ENCODE measurements around the gene EML6.
"Not testable (repeated sequence)": the region's sequence is repeated elsewhere in the genome, so short reads cannot be mapped to it uniquely, and the experiment has no call there.

EML6 gene

DNA sequence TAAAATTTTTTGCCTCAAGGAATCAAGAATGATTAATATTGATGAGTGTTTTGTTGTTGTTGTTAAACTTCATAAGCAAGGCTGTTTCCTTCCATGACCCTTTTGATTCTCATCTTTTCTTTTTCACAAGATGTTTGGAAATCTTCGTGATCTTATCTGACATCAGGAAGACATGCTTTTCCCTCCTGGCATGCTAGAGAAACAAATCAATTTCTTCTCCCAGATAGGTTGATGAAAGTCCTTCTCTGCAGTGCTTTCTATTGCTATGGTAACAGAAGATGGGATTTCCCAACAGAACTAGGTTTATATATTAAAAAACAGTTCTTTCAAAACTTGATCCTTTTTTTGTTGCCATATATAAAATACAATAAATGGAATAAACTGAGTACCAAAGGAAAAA, 85.2 kb downstream of the EML6 start:
- no peak for DNase-seq

DNA sequence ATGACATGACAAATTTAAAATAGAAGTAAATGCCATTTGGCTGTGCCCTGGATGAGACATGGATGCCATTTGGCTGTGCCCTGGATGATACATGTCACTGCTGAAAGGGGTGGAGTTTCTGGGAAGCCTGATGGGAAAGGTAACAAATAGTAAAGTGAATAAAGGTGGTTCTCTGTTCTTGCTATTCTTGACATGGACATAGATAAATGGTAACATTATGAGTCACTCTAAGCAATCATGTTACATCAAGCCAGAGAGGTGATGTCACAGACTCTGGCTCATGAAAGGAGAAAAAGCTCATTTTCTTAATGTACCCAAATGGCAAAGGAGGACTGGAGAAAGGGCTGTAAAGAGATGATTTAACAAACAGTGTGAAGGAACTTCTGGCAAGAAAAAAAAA, 86.4 kb downstream of the EML6 start:
- DNase-seq, result no peak

DNA sequence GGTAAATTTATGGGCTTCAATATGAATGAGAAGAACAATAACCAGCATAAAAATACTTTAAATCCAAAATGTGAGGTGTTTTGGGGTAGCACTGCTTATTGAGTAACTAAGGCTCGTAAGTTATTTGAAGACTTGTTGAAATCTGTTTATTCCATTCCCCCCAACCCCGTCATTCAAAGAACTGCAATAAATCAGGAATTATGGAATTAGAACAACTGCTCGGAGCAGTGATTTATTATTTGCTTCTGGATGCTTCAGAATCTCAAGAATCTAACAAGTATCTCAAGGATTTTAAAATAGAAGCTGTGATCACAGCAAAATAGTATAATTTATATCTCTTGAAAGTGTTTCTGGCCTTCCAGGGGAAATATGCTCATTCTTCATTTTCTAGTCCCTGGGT, 86.8 kb downstream of the EML6 start:
- no peak for DNase-seq

DNA sequence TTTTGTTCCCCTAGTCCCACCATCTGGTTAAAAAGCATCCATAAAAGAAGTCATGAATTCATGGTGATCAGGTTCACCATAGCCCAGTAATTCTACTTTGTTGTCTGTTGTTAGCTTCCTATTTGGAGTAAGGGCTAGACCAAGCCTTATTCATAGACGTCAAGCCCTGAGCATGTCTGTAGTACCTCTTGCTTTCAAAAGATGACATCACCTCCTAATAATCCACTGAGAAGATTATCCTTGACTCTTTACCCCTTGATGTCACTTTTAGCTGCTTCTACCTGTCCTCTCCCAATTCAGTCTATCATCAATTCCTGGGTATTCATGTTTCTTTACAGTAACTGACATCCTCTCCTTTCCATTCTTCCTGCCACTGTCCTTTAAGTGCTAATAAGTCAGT, 90.1 kb downstream of the EML6 start:
- no peak for DNase-seq

DNA sequence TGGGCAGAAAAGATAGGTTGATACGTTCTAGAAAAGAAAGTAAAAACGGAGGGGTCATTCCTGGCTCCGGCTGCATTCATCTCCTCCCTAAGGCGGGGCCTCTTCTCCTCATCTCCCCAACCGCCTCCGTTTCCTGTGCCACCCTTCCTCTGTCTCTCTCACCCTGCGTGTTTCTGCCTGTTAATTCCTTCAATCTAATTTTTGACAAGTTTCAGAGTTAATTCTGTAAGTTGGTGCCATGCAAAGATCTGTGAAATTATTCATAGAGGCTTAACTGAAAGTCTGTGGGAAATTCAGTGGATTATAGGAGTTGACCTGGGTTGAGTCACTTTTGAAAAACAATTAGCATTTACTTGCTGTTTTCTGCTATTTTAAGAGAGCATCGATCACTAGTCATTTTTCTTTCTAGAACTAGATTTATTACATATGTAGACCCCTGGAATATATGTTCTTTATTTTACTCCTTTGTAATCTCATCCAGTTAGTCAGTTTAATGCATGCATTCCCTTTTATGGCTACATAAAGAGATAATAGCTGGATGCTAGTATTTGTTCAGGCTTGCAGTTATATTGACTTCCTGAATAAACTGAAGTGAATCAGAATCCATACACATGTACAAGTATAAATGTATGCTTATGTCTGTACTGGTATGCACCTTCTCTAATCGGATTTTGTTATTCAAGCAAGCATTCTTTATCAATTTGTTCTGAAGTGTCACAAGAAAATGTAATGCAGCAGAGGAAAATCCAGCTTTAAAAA, 91.1 kb downstream of the EML6 start:
- DNase-seq, result no peak

DNA sequence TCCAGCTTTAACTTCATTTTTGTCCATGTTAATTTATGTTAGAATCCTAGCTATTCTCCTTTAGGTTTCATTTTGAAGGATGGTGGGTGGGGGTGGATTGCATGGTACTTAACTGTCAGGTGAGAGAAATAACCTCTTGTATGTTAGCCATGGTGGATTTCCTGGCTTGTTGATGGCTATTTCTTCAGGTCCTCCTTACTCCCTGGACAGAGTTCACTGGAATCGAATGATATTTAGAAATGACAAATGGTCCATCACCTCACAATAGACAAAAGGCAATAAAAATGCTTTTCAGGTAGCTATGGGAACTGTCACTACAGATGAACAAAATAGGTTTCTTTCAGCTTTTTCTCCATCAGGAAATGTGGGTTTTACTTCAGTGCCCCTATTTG, 91.7 kb downstream of the EML6 start:
- DNase-seq, result peak; percentile 30

DNA sequence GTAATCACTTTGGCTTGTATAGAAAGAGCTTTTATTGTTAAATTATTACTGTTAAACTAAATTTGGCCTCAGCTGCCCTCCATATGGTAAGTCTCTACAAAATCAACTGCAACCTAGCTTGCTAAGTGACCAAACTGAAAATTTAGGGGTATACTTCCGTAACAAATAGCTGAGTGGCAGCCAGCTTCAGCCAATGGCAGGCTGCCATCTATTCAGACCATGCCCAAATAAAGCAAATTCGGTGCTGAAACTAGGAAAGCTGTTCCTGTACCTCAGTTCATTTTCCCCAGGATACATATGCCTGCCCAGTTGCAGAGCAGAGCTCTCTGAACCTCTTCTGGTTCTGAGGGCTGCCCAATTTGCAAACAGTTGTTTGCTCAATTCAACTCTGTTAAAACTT, 94.8 kb downstream of the EML6 start:
- no peak for DNase-seq

DNA sequence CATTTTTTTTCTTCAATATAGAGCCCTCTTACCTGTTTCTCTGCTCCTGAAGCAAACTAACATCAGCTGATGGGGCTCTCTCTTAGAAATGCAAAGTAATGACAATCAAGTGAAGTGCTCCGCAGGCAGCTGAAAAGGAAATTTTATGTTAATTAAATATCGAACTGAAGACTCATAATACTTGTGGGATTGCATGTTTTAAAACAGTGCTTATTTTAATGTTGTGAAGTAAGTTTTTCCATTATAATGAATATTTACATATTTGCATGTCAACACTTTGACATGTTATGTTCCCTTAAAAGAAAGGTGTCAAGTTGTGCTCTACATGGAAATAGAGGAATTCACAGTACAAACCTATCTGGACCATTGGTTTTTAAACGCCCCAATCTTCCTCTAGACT, 97.1 kb downstream of the EML6 start:
- no peak for DNase-seq

DNA sequence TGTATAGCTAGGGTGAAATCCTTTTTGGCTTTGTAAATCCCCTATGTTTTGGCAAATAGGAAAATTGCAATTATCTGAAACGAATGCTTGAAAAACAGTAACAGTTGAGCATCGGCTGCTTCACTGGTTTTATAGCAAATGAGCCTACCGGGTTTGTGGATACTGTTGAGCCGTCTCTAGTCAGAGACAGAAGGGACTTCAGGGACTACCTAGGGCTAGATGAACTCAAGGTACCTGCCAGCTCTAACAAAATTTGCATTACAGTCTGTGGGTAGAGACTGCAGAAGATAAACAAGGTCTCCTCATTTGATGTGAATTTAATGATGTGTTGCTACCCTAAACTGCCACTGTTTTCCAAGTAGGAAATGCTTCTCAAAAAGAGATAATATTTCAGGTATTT, 101.1 kb downstream of the EML6 start:
- no peak for DNase-seq

DNA sequence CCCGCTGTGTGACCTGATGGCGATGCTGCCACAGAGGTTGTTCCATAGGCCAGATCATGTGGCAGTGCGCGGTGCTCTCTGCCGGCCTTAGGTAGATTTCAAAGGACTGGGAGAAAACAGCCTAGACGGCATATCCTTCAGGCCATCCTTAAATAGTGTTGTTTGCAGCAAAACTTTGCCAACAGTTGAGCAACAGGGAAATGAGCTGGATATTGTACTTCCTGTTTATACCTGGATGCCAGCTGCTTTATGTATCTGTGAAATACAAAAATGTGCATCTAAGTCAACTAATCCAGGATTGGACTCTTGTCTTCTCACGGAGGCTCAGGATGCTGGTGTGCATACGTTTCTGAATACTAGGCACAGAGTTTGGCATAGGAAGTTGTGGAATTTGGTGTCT, 107.1 kb downstream of the EML6 start:
- DNase-seq, result no peak

DNA sequence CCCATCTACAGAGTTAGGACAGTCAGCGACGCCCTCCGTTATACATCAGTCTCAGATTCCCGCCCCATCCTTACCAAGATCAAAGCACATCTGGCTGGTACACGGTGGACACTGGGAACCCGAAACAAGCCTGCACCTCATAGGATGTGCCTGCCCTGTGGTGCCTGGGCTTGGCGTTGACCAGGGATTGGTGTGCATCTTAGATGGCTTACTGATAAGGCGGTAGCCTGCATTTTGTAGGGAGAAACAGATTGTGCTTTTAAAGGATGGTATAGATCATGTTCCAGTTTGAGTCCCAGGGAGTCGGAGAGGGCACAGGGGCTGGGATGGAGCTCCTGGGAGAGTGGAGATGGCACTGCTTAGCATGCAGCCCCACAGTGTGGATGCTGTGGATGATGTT, 108.0 kb downstream of the EML6 start:
- DNase-seq, result no peak

DNA sequence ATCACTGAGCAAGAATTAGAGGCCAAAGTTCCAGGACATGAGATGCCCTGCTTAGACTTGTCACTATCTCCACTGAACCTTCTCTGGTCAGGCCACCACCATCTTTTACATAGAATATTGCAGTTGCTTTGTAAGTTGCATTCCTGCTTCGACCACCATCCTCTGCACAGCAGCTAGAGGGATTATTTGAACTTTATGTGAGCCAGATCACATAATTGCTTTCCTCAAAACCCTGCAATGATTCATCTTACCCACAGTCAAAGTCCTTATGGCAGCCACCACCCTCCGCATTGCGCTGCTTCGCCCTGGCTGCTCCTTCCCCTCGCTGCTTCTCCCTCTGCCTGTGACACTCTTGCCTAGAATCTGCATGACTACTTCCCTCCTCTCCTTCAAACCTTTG, 111.3 kb downstream of the EML6 start:
- DNase-seq, result no peak

DNA sequence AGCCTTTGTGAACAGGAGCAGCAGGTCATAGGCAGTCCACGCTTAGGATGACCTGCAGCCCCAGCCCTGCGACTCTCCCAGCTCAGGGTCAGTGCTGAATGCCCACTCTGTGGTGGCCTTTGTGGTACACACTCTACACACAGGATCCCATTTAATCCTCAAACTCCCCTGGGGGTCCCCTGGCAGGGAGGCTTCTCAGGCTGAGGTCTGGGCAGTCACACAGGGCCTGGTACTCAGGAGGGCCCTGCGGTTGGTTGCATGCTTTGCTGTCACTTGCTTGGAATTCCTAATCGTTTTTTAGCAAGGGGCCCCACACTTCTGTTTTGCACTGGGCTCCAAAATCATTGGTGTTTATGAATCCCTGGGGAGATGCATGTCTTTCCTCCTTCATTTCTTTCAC, 113.0 kb downstream of the EML6 start:
- DNase-seq, result no peak

DNA sequence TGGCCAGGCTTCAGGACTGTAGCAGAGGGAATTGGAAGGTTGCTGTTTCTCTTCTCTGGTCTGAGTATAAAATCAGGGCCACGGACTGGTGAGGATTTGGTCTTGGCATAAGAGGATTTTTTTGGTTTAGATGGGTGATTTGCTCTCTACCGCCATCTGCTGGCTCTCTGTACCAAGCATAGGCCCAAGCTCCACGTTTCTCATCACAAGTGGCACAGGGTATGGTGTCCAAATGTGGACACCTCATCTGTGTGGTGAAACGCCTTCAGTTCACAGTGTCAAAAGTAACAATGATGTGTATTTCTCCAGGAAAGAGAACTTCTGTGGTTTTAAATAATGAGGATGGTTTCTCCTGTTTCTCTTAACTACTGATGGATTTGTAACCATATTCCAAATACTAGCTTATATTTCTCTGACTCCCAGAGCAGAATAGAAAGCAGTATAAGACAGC, 115.1 kb downstream of the EML6 start:
- peak; percentile 37 for DNase-seq

DNA sequence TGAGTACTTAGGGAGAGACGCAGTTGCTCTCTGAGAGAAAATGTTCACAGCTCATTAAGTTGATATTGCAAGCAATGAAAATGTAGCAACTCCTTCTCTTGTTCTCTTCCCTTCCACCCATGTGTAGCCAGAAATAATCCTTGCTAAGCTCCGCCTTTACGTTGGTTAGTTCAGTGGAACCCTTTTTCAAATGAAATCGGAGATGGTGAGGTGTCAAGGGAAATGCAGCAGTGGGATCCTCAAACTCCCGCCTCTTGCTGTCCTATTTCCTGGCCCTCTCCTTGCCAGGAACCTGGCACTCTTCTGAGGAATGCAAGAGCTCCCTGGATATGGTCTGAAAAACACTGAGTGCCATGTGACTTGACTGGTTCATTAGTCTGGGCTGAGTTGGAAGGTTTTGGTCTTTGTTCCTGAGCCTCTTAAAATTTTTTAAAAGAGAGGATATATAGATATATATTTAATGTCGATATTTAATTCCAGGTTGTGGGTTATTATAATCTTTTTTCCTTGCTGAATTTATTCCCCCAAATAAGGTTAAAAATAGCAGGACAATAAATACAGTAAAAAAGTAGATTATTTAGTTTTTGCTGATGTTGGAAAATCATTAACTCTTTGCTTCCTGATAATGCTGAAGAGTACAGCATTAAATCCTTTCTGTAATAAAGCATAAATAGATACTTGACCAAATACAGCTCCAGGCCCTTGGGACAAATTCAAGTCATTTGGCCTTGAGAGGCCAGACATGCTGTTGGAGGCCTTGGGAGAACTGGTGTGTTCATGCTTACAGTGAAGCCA, 116.2 kb downstream of the EML6 start:
- peak; percentile 33 for DNase-seq

DNA sequence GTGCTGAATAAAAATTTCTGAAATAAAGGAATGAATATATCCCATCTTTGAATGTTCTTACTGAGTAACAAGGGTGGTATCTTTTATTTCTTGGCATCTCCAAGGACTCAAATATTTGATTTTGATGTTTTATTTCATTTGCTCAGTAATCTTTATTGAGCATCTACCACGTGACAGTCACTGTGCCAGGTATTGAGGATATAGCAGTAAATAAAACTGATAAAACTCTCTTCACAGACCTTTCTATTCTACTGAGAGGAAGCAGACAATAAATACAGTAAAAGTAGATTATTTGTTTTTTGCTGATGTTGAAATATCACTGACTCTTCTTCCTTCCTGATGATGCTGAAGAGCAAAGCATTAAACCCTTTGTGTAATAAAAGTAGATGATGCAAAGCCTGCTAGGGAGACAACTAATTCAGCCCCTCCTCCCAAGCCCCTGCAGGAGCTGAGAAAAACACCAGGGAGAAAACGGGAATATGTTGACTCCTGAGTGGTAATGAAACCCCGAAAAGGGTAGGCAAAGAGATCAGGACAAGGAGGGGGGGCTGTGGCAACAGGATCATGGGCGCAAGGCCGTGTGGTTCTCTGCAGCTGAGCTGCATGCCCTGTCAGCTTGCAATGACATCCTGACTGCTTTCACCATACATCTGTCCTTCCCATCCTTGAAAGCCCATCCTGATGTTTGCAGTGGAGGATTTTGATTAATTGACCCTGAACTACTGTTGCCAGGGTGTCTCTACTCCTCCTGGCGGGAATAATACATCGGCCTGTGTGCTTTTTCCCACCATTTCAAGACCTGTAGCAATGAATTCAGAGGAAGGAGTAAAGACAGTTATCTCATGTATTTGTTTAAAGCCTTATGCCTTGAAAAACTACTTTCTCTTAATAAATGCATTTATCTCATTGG, 117.4 kb downstream of the EML6 start:
- DNase-seq, result no peak

DNA sequence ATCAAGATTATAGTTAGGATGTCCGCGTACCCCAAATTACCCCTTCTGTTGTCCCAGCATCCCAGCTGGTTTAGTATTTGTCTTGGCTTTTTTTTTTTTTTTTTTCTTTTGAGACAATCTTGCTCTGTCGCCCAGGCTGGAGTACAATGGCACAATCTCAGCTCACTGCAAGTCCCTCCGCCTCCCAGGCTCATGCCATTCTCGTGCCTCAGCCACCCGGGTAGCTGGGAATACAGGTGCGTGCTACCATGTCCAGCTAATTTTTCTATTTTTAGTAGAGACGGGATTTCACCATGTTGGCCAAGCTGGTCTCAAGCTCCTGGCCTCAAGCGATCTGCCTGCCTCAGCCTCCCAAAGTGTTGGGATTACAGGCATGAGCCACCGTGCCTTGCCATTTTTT, 118.0 kb downstream of the EML6 start:
- DNase-seq, result not testable (repeated sequence)

DNA sequence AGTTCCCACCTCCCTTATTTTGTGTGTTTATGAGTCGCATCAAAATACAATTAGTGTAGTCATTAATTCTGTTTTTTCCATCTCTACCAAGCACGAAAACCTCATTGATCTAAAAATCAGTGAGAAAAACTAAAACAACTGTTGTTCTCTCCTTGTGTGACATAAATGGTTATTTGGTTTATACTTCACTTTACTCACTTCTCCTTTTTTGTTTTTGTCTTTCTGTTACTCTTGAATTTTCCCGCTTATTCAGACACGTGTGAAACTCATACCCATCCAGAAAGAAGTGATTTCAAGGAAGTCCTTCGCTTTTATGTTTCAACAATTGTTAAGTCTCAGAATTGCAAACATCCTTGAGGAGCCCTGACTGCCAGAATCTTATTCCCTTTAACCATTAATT, 121.6 kb downstream of the EML6 start:
- no peak for DNase-seq

DNA sequence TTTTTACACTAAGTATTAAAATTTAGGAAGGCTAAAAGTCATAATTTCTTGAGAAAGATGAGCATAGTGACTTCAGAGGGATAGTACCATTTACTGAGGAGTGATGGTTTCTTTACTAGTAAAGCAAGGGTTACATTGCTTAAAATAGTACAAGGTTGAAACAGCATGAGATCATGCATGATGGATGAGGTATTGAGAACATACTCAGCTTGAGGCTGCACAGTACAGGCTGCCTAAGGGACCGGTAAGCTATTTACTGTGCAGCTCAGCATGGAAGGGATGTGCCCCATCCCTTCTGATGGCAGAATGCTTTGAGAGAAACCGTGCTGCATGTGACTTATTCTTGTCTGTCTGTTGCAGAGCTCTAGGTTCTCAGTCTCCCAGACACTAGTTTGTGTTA, 122.1 kb downstream of the EML6 start:
- DNase-seq, result no peak

DNA sequence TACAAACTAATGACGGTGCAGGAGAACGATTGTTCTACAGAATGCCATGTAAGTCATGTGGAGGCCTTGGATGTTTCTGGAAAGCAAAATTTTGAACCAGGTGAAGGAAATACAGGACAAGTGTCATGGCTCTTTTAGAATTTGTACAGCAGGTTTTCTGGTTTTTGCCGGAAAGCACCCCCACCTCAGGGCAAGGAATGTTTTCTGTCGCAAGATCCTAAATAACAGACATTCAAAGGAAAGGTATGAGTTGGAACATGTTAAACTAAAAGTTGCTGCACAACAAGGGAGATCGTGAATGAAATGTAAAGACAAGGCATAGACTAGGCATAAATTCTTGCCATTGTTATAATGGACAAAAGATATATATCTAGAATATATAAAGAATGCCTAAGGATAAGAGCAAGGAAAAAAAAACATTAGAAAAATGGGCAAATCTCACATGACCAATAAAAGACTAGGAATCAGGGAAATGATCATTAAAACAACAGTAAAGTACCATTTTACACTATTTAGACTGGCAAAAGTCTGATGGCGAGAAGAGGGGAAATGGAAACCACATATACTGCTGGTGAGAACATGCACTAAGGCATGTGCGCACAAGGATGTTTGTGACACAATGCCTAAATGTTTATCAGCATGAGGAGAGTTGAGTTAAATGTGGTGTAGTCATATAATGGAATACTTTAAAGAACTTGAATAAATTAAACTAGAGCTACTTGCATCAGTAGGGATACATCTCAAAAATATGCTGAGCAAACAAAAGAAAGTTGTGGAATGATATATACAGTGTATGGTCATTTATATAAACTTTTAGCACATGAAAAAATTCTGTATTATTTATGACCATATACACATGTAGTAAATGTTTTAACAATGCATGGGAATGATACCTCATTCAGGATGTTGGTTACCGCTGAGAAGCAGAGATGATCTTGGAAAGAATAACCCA, 127.0 kb downstream of the EML6 start:
- DNase-seq, result no peak

DNA sequence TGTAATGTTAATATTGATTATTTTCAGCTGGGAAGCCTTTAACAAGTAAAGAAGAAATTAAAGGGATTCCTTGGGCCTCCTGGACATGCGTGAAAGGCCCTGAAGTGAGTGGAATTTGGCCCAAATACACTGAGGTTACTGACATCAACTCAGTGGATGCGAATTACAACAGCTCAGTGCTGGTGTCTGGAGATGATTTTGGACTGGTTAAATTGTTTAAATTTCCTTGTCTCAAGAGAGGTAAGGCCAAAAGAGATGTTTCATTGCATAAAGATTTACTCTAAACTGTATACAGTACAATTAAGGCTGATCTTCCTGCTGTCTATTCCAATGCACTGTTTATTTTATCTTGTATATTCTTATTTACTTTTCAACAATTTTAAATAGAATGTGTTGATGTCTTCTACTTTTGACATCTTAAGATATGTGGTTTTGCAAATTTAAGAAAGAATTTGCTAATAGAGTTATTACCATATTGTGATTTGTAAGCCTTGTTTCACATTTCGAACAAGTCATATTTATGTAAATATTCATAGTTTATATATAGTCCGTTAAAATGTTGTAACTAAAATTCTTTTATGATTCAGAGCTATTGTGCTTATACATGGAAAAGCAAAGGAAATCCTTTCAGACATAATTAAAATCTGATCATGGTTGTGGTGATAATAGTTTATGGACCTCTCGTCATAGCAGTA, 130.3 kb downstream of the EML6 start:
- no peak for DNase-seq

DNA sequence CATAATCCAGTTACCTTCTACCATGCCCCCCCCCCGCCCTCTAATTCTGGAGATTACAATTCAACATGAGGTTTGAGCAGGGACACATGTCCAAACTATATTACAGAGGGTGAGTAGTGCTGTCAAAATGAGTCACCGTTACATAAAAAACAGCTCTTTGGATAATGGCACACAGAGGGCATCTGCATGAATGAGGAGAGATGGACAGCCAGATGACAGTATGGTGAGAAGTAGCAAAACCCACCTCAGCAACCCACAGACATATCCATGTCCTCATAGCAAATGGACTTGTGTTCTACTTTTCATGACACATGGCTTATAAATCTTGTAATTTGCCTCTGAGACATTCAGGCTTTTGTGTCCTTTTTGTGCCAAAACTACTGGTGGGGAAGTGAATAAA, 132.0 kb downstream of the EML6 start:
- DNase-seq, result no peak
